Endothelial cell of umbilical vein (primary cell): ENCODE results near the gene MGME1. TPM values are rescaled to one million over a fixed set of nuclear protein-coding genes. Genes with fewer than 3 reads are reported as not detected.

Source experiments
- BruUV-seq: library from RNA; stranded (reverse); fragments of 400-500 nt; replicated peaks from 2 replicates; lab custom pipeline; 2021; lab: Mats Ljungman, UMichigan
- CTCF ChIA-PET: fragments of 300-600, 350-600 bp; sonication (Branson Sonifier 250); formaldehyde crosslinking; loops from one replicate; lab custom pipeline; 2021; ENCODE audit warnings: antibody characterized with exemption, inconsistent platforms; lab: Charles Lee
- POLR2A ChIA-PET: fragments of 300-600, 350-600 bp; sonication (Branson Sonifier 250); formaldehyde crosslinking; loops from one replicate; lab custom pipeline; 2021; ENCODE audit warnings: antibody characterized with exemption, inconsistent platforms; lab: Charles Lee
- DNase-seq: peaks from one replicate; pipeline ENCODE4 v3.0.0-alpha.2; 2011; ENCODE audit warnings: low read depth, low spot score
- FAIRE-seq: peaks from 2 replicates; lab custom pipeline; 2011; peaks lifted over from hg19 to GRCh38; lab: Jason Lieb, UNC
- H2AFZ ChIP-seq: 2 replicates; pipeline ENCODE4 v1.6.0; 2012; ENCODE audit warnings: low read depth, low read length, control low read depth, inconsistent platforms
- H3K27ac ChIP-seq: 2 replicates; pipeline ENCODE4 v1.5.1; 2011; ENCODE audit warnings: low read depth, mild to moderate bottlenecking, control low read depth, low read length, moderate library complexity; ENCODE audit not compliant: insufficient read depth
- H3K27me3 ChIP-seq, 2 experiments: 2 replicates each; pipeline versions ENCODE4 v1.6.0 to v1.6.1; 2011; ENCODE audit warnings: low read length in 2 of 2, mixed read lengths in 1 of 2; ENCODE audit not compliant: control insufficient read depth in 2 of 2, insufficient read depth in 2 of 2
- H3K36me3 ChIP-seq, 2 experiments: 2 replicates in 1 of 2; 3 replicates in 1 of 2; pipeline ENCODE4 v1.5.1; 2011; ENCODE audit warnings: low read length in 2 of 2, mild to moderate bottlenecking in 1 of 2, moderate library complexity in 1 of 2; ENCODE audit not compliant: control insufficient read depth in 2 of 2, insufficient read depth in 2 of 2; ENCODE audit errors: extremely low read depth in 1 of 2
- H3K4me1 ChIP-seq: 3 replicates; pipeline ENCODE4 v1.5.1; 2011; ENCODE audit warnings: mild to moderate bottlenecking, low read length; ENCODE audit not compliant: control insufficient read depth, insufficient read depth; ENCODE audit errors: extremely low read depth
- H3K4me2 ChIP-seq: 2 replicates; pipeline ENCODE4 v1.6.1; 2011; ENCODE audit warnings: low read length, control low read depth, mixed read lengths; ENCODE audit not compliant: insufficient read depth
- H3K4me3 ChIP-seq, 3 experiments: fragments of 200-600 bp in 1 of 3; sonication (generic), shearing (Covaris generic) in 1 of 3; replicated peaks in 1 of 3; 2 replicates each; pipeline ENCODE4 v1.5.1; 2011 to 2016; ENCODE audit warnings: control low read depth in 3 of 3, low read length in 3 of 3, mild to moderate bottlenecking in 2 of 3, inconsistent platforms in 1 of 3, low read depth in 1 of 3, moderate library complexity in 1 of 3; ENCODE audit not compliant: insufficient read depth in 1 of 3
- H3K79me2 ChIP-seq: 2 replicates; pipeline ENCODE4 v1.6.0; 2012; ENCODE audit warnings: low read length, inconsistent platforms; ENCODE audit not compliant: control insufficient read depth, insufficient read depth
- H3K9ac ChIP-seq: replicated peaks from 2 replicates; pipeline ENCODE3; 2011; ENCODE audit warnings: low read length, control low read depth; ENCODE audit not compliant: insufficient read depth; ENCODE audit errors: extremely low read depth
- H3K9me1 ChIP-seq: replicated peaks from 3 replicates; pipeline ENCODE4 v1.6.0; 2011; ENCODE audit warnings: mild to moderate bottlenecking, low read length; ENCODE audit not compliant: control insufficient read depth, insufficient read depth; ENCODE audit errors: extremely low read depth
- H3K9me3 ChIP-seq: replicated peaks from 2 replicates; pipeline ENCODE4 v1.5.1; 2012; ENCODE audit warnings: low read length, inconsistent platforms; ENCODE audit not compliant: control insufficient read depth, insufficient read depth
- H4K20me1 ChIP-seq: replicated peaks from 2 replicates; pipeline ENCODE3; 2011; ENCODE audit warnings: mild to moderate bottlenecking, low read length; ENCODE audit not compliant: control insufficient read depth, insufficient read depth; ENCODE audit errors: extremely low read depth
- EZH2 ChIP-seq: IDR thresholded peaks from 2 replicates; pipeline ENCODE4 v1.6.1; 2012; ENCODE audit warnings: borderline replicate concordance, low read depth, mild to moderate bottlenecking, moderate library complexity, low read length, inconsistent platforms; ENCODE audit not compliant: severe bottlenecking
- FOS ChIP-seq: IDR thresholded peaks from 2 replicates; pipeline ENCODE4 v1.6.1; 2011; ENCODE audit warnings: mild to moderate bottlenecking, low read length, moderate library complexity, borderline replicate concordance; ENCODE audit not compliant: insufficient read depth
- GATA2 ChIP-seq: IDR thresholded peaks from 2 replicates; pipeline ENCODE4 v1.7.0; 2011; ENCODE audit warnings: low read depth, mild to moderate bottlenecking, moderate library complexity, mixed read lengths, low read length; ENCODE audit not compliant: insufficient read length, insufficient read depth
- JUN ChIP-seq: IDR thresholded peaks from 2 replicates; pipeline ENCODE4 v1.6.1; 2011; ENCODE audit warnings: borderline replicate concordance, low read depth; ENCODE audit not compliant: insufficient read length, insufficient read depth
- MYC ChIP-seq: IDR thresholded peaks from one replicate; pipeline ENCODE4 v1.6.1; 2011; ENCODE audit warnings: mild to moderate bottlenecking, low read depth, low read length
- POLR2A ChIP-seq: IDR thresholded peaks from 2 replicates; pipeline ENCODE4 v1.6.1; 2012; ENCODE audit warnings: low read depth, mild to moderate bottlenecking, control low read depth, low read length
- POLR2AphosphoS5 ChIP-seq: IDR thresholded peaks from 2 replicates; pipeline ENCODE4 v1.6.1; 2012; ENCODE audit warnings: low read depth, mild to moderate bottlenecking, control low read depth, low read length, moderate library complexity; ENCODE audit not compliant: insufficient read depth
- dilution Hi-C: fragments of 300-500 bp; cut with MboI; formaldehyde crosslinking; loops from one replicate; pipeline ENCODE4 v1.15.0; 2019; ENCODE audit warnings: low sequenced_read_pairs; ENCODE audit not compliant: extremely low pct_ligation_motif_present
- intact Hi-C: fragments of 100-400 bp; cut with micrococcal nuclease; formaldehyde crosslinking; loops from one replicate; pipeline ENCODE4 v1.10.0; 2022
- polyA plus RNA-seq, 4 experiments: library from polyadenylated mRNA; depleted of rRNA in 3 of 4; stranded (reverse) in 3 of 4; unstranded in 1 of 4; fragments of >200 nt; gene quantifications; 2 replicates each; pipeline versions ENCODE4 v1.2.1 to v1.2.3, GENCODE V29; 2011 to 2012; ENCODE audit warnings: missing spikeins in 1 of 4
- total RNA-seq: library from RNA; stranded (reverse); gene quantifications from 2 replicates; pipeline ENCODE4 v1.2.3, GENCODE V29; 2021
- TF ChIP-seq, protein P1 (sequence below): IDR thresholded peaks from 2 replicates; pipeline ENCODE4 v1.6.1; 2011; ENCODE audit not compliant: insufficient read depth, insufficient read length
- TF ChIP-seq, protein P2 (sequence below), 2 donors: IDR thresholded peaks; 1 replicate in 1 of 2; 2 replicates in 1 of 2; pipeline ENCODE4 v1.5.1; 2011; ENCODE audit warnings: low read length in 2 of 2, mild to moderate bottlenecking in 2 of 2, moderate library complexity in 2 of 2, control low read depth in 1 of 2, inconsistent platforms in 1 of 2, low read depth in 1 of 2; ENCODE audit not compliant: insufficient read depth in 1 of 2; ENCODE audit errors: extremely low read depth in 1 of 2

MGME1 gene
- total and polyA plus RNA-seq, 2 donors (not counting 3 experiments of a cell fraction or from before 2014, with no cell fraction given), result 8.9 to 26.2 TPM

DNA sequence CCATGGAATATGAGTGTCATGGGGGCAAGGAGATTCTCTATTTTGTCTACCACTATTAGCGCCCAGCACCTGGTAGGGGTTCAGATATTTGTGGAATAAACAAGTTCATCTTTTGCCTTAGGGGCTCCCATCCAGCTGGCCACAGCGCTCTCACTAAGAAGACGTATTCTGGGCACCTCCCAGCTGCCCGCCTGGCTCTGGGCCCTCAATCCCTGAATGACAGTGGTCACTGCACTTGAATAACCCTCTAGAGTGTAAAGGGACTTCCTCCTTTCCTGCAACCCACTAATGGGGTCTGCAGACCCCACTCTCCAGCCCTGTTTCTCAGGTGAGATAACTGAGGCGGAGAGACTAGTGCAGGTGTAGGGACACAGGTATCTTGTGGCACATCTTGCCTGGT is 36.4 kb upstream of the MGME1 start:
- H3K4me3 ChIP-seq, result no peak overlapping the region
- dilution Hi-C loops, result no loop called here

More for the DNA sequence above, 36.4 kb upstream of the MGME1 start:
- intact Hi-C loops, result no loop called here
- Histone ChIP-seq H3K27me3 (no peaks in the 10 kb centered on the region), H3K9me1 (no peaks in the 10 kb centered on the region), H3K9ac (no peak overlapping the region), H3K27ac (no peak overlapping the region), H3K4me2 (no peak overlapping the region), H3K9me3 (no peaks in the 10 kb centered on the region), H4K20me1 (no peaks in the 10 kb centered on the region), H3K79me2 (no peaks in the 10 kb centered on the region), H2AFZ (no peak overlapping the region), H3K4me1 (peaks cover 11% of the 10 kb centered on the region), H3K36me3 (no peaks in the 10 kb centered on the region)
- no peak for FAIRE-seq
- ChIA-PET POLR2A (no interaction called here), CTCF (no interaction called here)
- TF ChIP-seq EZH2 (no peak), POLR2A (no peak), MYC (no peak), JUN (no peak), POLR2AphosphoS5 (no peak), GATA2 (no peak), FOS (no peak)
- TF ChIP-seq, protein P1, sequence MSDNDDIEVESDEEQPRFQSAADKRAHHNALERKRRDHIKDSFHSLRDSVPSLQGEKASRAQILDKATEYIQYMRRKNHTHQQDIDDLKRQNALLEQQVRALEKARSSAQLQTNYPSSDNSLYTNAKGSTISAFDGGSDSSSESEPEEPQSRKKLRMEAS, result no peak
- TF ChIP-seq, protein P2, sequence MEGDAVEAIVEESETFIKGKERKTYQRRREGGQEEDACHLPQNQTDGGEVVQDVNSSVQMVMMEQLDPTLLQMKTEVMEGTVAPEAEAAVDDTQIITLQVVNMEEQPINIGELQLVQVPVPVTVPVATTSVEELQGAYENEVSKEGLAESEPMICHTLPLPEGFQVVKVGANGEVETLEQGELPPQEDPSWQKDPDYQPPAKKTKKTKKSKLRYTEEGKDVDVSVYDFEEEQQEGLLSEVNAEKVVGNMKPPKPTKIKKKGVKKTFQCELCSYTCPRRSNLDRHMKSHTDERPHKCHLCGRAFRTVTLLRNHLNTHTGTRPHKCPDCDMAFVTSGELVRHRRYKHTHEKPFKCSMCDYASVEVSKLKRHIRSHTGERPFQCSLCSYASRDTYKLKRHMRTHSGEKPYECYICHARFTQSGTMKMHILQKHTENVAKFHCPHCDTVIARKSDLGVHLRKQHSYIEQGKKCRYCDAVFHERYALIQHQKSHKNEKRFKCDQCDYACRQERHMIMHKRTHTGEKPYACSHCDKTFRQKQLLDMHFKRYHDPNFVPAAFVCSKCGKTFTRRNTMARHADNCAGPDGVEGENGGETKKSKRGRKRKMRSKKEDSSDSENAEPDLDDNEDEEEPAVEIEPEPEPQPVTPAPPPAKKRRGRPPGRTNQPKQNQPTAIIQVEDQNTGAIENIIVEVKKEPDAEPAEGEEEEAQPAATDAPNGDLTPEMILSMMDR (IDR thresholded peaks at IDR 0.05; ENCODE audit: extremely low read depth in 1 of 2, insufficient read depth in 1 of 2, low read depth in 1 of 2, low read length in 2 of 2), result no peak
- DNase-seq, result no peak
- BruUV-seq, result no TSS peak
